ENCODE results near the gene ANXA3.

ANXA3 gene

DNA sequence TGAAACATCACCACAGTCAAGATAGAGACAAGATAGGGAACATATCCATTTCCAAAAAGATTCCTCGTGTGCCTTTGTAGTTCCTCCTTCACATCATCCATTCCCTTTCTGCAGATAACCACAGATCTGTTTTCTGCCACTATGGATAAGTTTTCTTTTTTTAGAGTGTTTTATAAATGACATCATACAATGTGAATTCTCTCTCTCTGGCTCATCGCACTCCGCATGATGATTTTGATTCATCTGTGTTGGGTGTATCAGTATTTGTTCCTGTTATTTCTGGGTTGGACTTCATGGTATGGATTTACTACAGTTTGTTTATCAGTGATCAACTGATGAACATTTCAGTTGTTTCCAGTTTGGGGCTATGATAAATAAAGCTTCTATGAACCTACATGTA is 23.2 kb upstream of the ANXA3 start:
- H3K4me1 ChIP-seq, result no peaks in the 10 kb centered on the region
- H3K27me3 ChIP-seq (ENCODE audit: control insufficient read depth, insufficient read depth, low read length), result no peaks in the 10 kb centered on the region
- H3K79me2 ChIP-seq, result no peaks in the 10 kb centered on the region
- no peak overlapping the region for H3K9ac ChIP-seq
- H3K4me2 ChIP-seq (ENCODE audit: low read length), result no peak overlapping the region
- H3K36me3 ChIP-seq (ENCODE audit: control insufficient read depth, insufficient read depth, low read length), result no peaks in the 10 kb centered on the region
- no peak overlapping the region for H2AFZ ChIP-seq
- no peaks in the 10 kb centered on the region for H3K9me3 ChIP-seq (ENCODE audit: control insufficient read depth, low read length)
- no peak overlapping the region for H3K27ac ChIP-seq
- H3K4me3 ChIP-seq (ENCODE audit: low read depth, low read length), result no peak overlapping the region
- TF ChIP-seq, protein P1, sequence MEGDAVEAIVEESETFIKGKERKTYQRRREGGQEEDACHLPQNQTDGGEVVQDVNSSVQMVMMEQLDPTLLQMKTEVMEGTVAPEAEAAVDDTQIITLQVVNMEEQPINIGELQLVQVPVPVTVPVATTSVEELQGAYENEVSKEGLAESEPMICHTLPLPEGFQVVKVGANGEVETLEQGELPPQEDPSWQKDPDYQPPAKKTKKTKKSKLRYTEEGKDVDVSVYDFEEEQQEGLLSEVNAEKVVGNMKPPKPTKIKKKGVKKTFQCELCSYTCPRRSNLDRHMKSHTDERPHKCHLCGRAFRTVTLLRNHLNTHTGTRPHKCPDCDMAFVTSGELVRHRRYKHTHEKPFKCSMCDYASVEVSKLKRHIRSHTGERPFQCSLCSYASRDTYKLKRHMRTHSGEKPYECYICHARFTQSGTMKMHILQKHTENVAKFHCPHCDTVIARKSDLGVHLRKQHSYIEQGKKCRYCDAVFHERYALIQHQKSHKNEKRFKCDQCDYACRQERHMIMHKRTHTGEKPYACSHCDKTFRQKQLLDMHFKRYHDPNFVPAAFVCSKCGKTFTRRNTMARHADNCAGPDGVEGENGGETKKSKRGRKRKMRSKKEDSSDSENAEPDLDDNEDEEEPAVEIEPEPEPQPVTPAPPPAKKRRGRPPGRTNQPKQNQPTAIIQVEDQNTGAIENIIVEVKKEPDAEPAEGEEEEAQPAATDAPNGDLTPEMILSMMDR (IDR thresholded peaks at IDR 0.05), result no peak

GRCh38 chr4:78529569-78530209 is 21.9 kb upstream of the ANXA3 start:
- H3K79me2 ChIP-seq, result no peaks in the 10 kb centered on the region
- H3K4me1 ChIP-seq, result no peaks in the 10 kb centered on the region
- H3K4me3 ChIP-seq (ENCODE audit: low read depth, low read length), result no peak overlapping the region
- H2AFZ ChIP-seq, result no peak overlapping the region
- H3K36me3 ChIP-seq (ENCODE audit: control insufficient read depth, insufficient read depth, low read length), result no peaks in the 10 kb centered on the region
- no peaks in the 10 kb centered on the region for H3K9me3 ChIP-seq (ENCODE audit: control insufficient read depth, low read length)
- H3K27me3 ChIP-seq (ENCODE audit: control insufficient read depth, insufficient read depth, low read length), result no peaks in the 10 kb centered on the region
- H3K4me2 ChIP-seq (ENCODE audit: low read length), result no peak overlapping the region
- H3K9ac ChIP-seq, result no peak overlapping the region
- TF ChIP-seq, protein P1 (IDR thresholded peaks at IDR 0.05), result no peak
- H3K27ac ChIP-seq, result no peak overlapping the region

- H3K27ac ChIP-seq, result no peak overlapping the region
- H3K4me1 ChIP-seq, result no peaks in the 10 kb centered on the region
- TF ChIP-seq, protein P1 (IDR thresholded peaks at IDR 0.05), result no peak
- no peaks in the 10 kb centered on the region for H3K79me2 ChIP-seq
- no peak overlapping the region for H2AFZ ChIP-seq
- no peaks in the 10 kb centered on the region for H3K9me3 ChIP-seq (ENCODE audit: control insufficient read depth, low read length)
- no peak overlapping the region for H3K4me2 ChIP-seq (ENCODE audit: low read length)
- no peaks in the 10 kb centered on the region for H3K27me3 ChIP-seq (ENCODE audit: control insufficient read depth, insufficient read depth, low read length)
- H3K9ac ChIP-seq, result no peak overlapping the region
- no peak overlapping the region for H3K4me3 ChIP-seq (ENCODE audit: low read depth, low read length)
- no peaks in the 10 kb centered on the region for H3K36me3 ChIP-seq (ENCODE audit: control insufficient read depth, insufficient read depth, low read length)
Observed at GRCh38 chr4:78532046-78532445, 19.5 kb upstream of the ANXA3 start.

DNA sequence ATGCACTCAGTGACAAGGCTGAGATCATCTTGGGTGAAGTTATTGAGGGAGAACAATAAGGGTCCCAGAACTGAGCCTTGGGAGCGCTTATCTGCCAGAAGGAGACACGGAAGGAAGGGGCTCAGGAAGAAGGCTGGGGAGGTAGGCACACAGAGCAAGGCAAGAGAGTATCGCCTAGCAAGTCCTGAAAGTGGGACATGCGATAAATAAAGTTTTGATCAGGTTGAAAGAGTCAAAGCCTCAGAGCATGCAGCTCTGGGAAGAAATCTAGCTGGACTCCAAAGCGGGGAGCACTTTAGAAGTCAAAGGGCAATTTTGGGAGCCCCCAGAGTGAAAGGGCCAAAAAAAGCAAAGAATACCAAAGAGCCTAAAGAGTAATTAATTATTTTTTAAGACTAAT is 17.7 kb upstream of the ANXA3 start:
- Histone ChIP-seq H3K4me1 (no peaks in the 10 kb centered on the region), H2AFZ (no peak overlapping the region), H3K9me3 (ENCODE audit: control insufficient read depth, low read length) (no peaks in the 10 kb centered on the region), H3K79me2 (no peaks in the 10 kb centered on the region), H3K27ac (no peak overlapping the region), H3K9ac (no peak overlapping the region), H3K36me3 (ENCODE audit: control insufficient read depth, insufficient read depth, low read length) (no peaks in the 10 kb centered on the region), H3K4me2 (ENCODE audit: low read length) (no peak overlapping the region), H3K4me3 (ENCODE audit: low read depth, low read length) (no peak overlapping the region), H3K27me3 (ENCODE audit: control insufficient read depth, insufficient read depth, low read length) (no peaks in the 10 kb centered on the region)
- TF ChIP-seq, protein P1 (IDR thresholded peaks at IDR 0.05), result no peak

GRCh38 chr4:78534286-78534955 is 17.1 kb upstream of the ANXA3 start:
- Histone ChIP-seq H3K9ac (no peak overlapping the region), H3K36me3 (ENCODE audit: control insufficient read depth, insufficient read depth, low read length) (no peaks in the 10 kb centered on the region), H3K4me3 (ENCODE audit: low read depth, low read length) (no peak overlapping the region), H3K79me2 (no peaks in the 10 kb centered on the region), H3K4me1 (no peaks in the 10 kb centered on the region), H3K4me2 (ENCODE audit: low read length) (no peak overlapping the region), H3K9me3 (ENCODE audit: control insufficient read depth, low read length) (no peaks in the 10 kb centered on the region), H2AFZ (no peak overlapping the region), H3K27me3 (ENCODE audit: control insufficient read depth, insufficient read depth, low read length) (no peaks in the 10 kb centered on the region), H3K27ac (no peak overlapping the region)
- TF ChIP-seq, protein P1 (IDR thresholded peaks at IDR 0.05), result no peak

Measured in parathyroid adenoma (tissue), 2 donors.